Endothelial cell of umbilical vein (primary cell): ENCODE measurements around the gene CYBC1. TPM values are rescaled to one million over a fixed set of nuclear protein-coding genes. Genes with fewer than 3 reads are reported as not detected.

Experiments used
- BruUV-seq: library from RNA; stranded (reverse); fragments of 400-500 nt; replicated peaks from 2 replicates; lab custom pipeline; 2021; lab: Mats Ljungman, UMichigan
- CTCF ChIA-PET: fragments of 300-600, 350-600 bp; sonication (Branson Sonifier 250); formaldehyde crosslinking; loops from one replicate; lab custom pipeline; 2021; ENCODE audit warnings: antibody characterized with exemption, inconsistent platforms; lab: Charles Lee
- POLR2A ChIA-PET: fragments of 300-600, 350-600 bp; sonication (Branson Sonifier 250); formaldehyde crosslinking; loops from one replicate; lab custom pipeline; 2021; ENCODE audit warnings: antibody characterized with exemption, inconsistent platforms; lab: Charles Lee
- DNase-seq: peaks from one replicate; pipeline ENCODE4 v3.0.0-alpha.2; 2011; ENCODE audit warnings: low read depth, low spot score
- FAIRE-seq: peaks from 2 replicates; lab custom pipeline; 2011; peaks lifted over from hg19 to GRCh38; lab: Jason Lieb, UNC
- H2AFZ ChIP-seq: 2 replicates; pipeline ENCODE4 v1.6.0; 2012; ENCODE audit warnings: low read depth, low read length, control low read depth, inconsistent platforms
- H3K27ac ChIP-seq: 2 replicates; pipeline ENCODE4 v1.5.1; 2011; ENCODE audit warnings: low read depth, mild to moderate bottlenecking, control low read depth, low read length, moderate library complexity; ENCODE audit not compliant: insufficient read depth
- H3K27me3 ChIP-seq, 2 experiments: 2 replicates each; pipeline versions ENCODE4 v1.6.0 to v1.6.1; 2011; ENCODE audit warnings: low read length in 2 of 2, mixed read lengths in 1 of 2; ENCODE audit not compliant: control insufficient read depth in 2 of 2, insufficient read depth in 2 of 2
- H3K36me3 ChIP-seq, 2 experiments: 2 replicates in 1 of 2; 3 replicates in 1 of 2; pipeline ENCODE4 v1.5.1; 2011; ENCODE audit warnings: low read length in 2 of 2, mild to moderate bottlenecking in 1 of 2, moderate library complexity in 1 of 2; ENCODE audit not compliant: control insufficient read depth in 2 of 2, insufficient read depth in 2 of 2; ENCODE audit errors: extremely low read depth in 1 of 2
- H3K4me1 ChIP-seq: 3 replicates; pipeline ENCODE4 v1.5.1; 2011; ENCODE audit warnings: mild to moderate bottlenecking, low read length; ENCODE audit not compliant: control insufficient read depth, insufficient read depth; ENCODE audit errors: extremely low read depth
- H3K4me2 ChIP-seq: 2 replicates; pipeline ENCODE4 v1.6.1; 2011; ENCODE audit warnings: low read length, control low read depth, mixed read lengths; ENCODE audit not compliant: insufficient read depth
- H3K4me3 ChIP-seq, 3 experiments: fragments of 200-600 bp in 1 of 3; sonication (generic), shearing (Covaris generic) in 1 of 3; replicated peaks in 1 of 3; 2 replicates each; pipeline ENCODE4 v1.5.1; 2011 to 2016; ENCODE audit warnings: control low read depth in 3 of 3, low read length in 3 of 3, mild to moderate bottlenecking in 2 of 3, inconsistent platforms in 1 of 3, low read depth in 1 of 3, moderate library complexity in 1 of 3; ENCODE audit not compliant: insufficient read depth in 1 of 3
- H3K79me2 ChIP-seq: 2 replicates; pipeline ENCODE4 v1.6.0; 2012; ENCODE audit warnings: low read length, inconsistent platforms; ENCODE audit not compliant: control insufficient read depth, insufficient read depth
- H3K9ac ChIP-seq: replicated peaks from 2 replicates; pipeline ENCODE3; 2011; ENCODE audit warnings: low read length, control low read depth; ENCODE audit not compliant: insufficient read depth; ENCODE audit errors: extremely low read depth
- H3K9me1 ChIP-seq: replicated peaks from 3 replicates; pipeline ENCODE4 v1.6.0; 2011; ENCODE audit warnings: mild to moderate bottlenecking, low read length; ENCODE audit not compliant: control insufficient read depth, insufficient read depth; ENCODE audit errors: extremely low read depth
- H3K9me3 ChIP-seq: replicated peaks from 2 replicates; pipeline ENCODE4 v1.5.1; 2012; ENCODE audit warnings: low read length, inconsistent platforms; ENCODE audit not compliant: control insufficient read depth, insufficient read depth
- H4K20me1 ChIP-seq: replicated peaks from 2 replicates; pipeline ENCODE3; 2011; ENCODE audit warnings: mild to moderate bottlenecking, low read length; ENCODE audit not compliant: control insufficient read depth, insufficient read depth; ENCODE audit errors: extremely low read depth
- CTCF ChIP-seq, 2 donors: IDR thresholded peaks; 1 replicate in 1 of 2; 2 replicates in 1 of 2; pipeline ENCODE4 v1.5.1; 2011; ENCODE audit warnings: low read length in 2 of 2, mild to moderate bottlenecking in 2 of 2, moderate library complexity in 2 of 2, control low read depth in 1 of 2, inconsistent platforms in 1 of 2, low read depth in 1 of 2; ENCODE audit not compliant: insufficient read depth in 1 of 2; ENCODE audit errors: extremely low read depth in 1 of 2
- EZH2 ChIP-seq: IDR thresholded peaks from 2 replicates; pipeline ENCODE4 v1.6.1; 2012; ENCODE audit warnings: borderline replicate concordance, low read depth, mild to moderate bottlenecking, moderate library complexity, low read length, inconsistent platforms; ENCODE audit not compliant: severe bottlenecking
- FOS ChIP-seq: IDR thresholded peaks from 2 replicates; pipeline ENCODE4 v1.6.1; 2011; ENCODE audit warnings: mild to moderate bottlenecking, low read length, moderate library complexity, borderline replicate concordance; ENCODE audit not compliant: insufficient read depth
- GATA2 ChIP-seq: IDR thresholded peaks from 2 replicates; pipeline ENCODE4 v1.7.0; 2011; ENCODE audit warnings: low read depth, mild to moderate bottlenecking, moderate library complexity, mixed read lengths, low read length; ENCODE audit not compliant: insufficient read length, insufficient read depth
- JUN ChIP-seq: IDR thresholded peaks from 2 replicates; pipeline ENCODE4 v1.6.1; 2011; ENCODE audit warnings: borderline replicate concordance, low read depth; ENCODE audit not compliant: insufficient read length, insufficient read depth
- MYC ChIP-seq: IDR thresholded peaks from one replicate; pipeline ENCODE4 v1.6.1; 2011; ENCODE audit warnings: mild to moderate bottlenecking, low read depth, low read length
- POLR2A ChIP-seq: IDR thresholded peaks from 2 replicates; pipeline ENCODE4 v1.6.1; 2012; ENCODE audit warnings: low read depth, mild to moderate bottlenecking, control low read depth, low read length
- POLR2AphosphoS5 ChIP-seq: IDR thresholded peaks from 2 replicates; pipeline ENCODE4 v1.6.1; 2012; ENCODE audit warnings: low read depth, mild to moderate bottlenecking, control low read depth, low read length, moderate library complexity; ENCODE audit not compliant: insufficient read depth
- dilution Hi-C: fragments of 300-500 bp; cut with MboI; formaldehyde crosslinking; loops from one replicate; pipeline ENCODE4 v1.15.0; 2019; ENCODE audit warnings: low sequenced_read_pairs; ENCODE audit not compliant: extremely low pct_ligation_motif_present
- intact Hi-C: fragments of 100-400 bp; cut with micrococcal nuclease; formaldehyde crosslinking; loops from one replicate; pipeline ENCODE4 v1.10.0; 2022
- polyA plus RNA-seq, 4 experiments: library from polyadenylated mRNA; depleted of rRNA in 3 of 4; stranded (reverse) in 3 of 4; unstranded in 1 of 4; fragments of >200 nt; gene quantifications; 2 replicates each; pipeline versions ENCODE4 v1.2.1 to v1.2.3, GENCODE V29; 2011 to 2012; ENCODE audit warnings: missing spikeins in 1 of 4
- total RNA-seq: library from RNA; stranded (reverse); gene quantifications from 2 replicates; pipeline ENCODE4 v1.2.3, GENCODE V29; 2021
- TF ChIP-seq, protein P1 (sequence below): IDR thresholded peaks from 2 replicates; pipeline ENCODE4 v1.6.1; 2011; ENCODE audit not compliant: insufficient read depth, insufficient read length

The CYBC1 gene
- total and polyA plus RNA-seq, 2 donors (not counting 3 experiments of a cell fraction or from before 2014, with no cell fraction given): 71.8 to 81.5 TPM

- Histone ChIP-seq H3K27ac (no peak overlapping the region), H3K79me2 (no peaks in the 10 kb centered on the region), H3K9me3 (no peaks in the 10 kb centered on the region), H3K36me3 (peaks cover 0 to 13% of the 10 kb centered on the region in 2 experiments), H3K4me3 (no peak overlapping the region), H2AFZ (no peak overlapping the region), H3K4me2 (no peak overlapping the region), H4K20me1 (no peaks in the 10 kb centered on the region), H3K9ac (no peak overlapping the region), H3K9me1 (no peaks in the 10 kb centered on the region), H3K4me1 (no peaks in the 10 kb centered on the region), H3K27me3 (no peaks in the 10 kb centered on the region)
- no TSS peak for BruUV-seq
- no peak for TF ChIP-seq FOS
- no peak for TF ChIP-seq GATA2
- TF ChIP-seq CTCF (IDR thresholded peaks at IDR 0.05; ENCODE audit: extremely low read depth in 1 of 2, insufficient read depth in 1 of 2, low read depth in 1 of 2, low read length in 2 of 2): no peak
- TF ChIP-seq, protein P1, sequence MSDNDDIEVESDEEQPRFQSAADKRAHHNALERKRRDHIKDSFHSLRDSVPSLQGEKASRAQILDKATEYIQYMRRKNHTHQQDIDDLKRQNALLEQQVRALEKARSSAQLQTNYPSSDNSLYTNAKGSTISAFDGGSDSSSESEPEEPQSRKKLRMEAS: no peak
- TF ChIP-seq POLR2A: no peak
- TF ChIP-seq POLR2AphosphoS5: no peak
- TF ChIP-seq MYC: no peak
- TF ChIP-seq EZH2: no peak
- TF ChIP-seq JUN: no peak
- intact Hi-C loops: no loop called here
- DNase-seq: no peak
- dilution Hi-C loops: no loop called here
- no peak for FAIRE-seq
- CTCF ChIA-PET: no interaction called here
- POLR2A ChIA-PET: no interaction called here
Measured at GRCh38 chr17:82443465-82444283, 6.9 kb downstream of the CYBC1 start.
